HL-60/S4 (cell line): ENCODE measurements around the gene IER3.

ENCODE experiments used
- in situ Hi-C: fragments of 300-500 bp; cut with MboI; formaldehyde crosslinking; loops from 2 replicates; pipeline ENCODE4 v1.14.3; 2022; ENCODE audit warnings: low sequenced_read_pairs

IER3 gene

DNA sequence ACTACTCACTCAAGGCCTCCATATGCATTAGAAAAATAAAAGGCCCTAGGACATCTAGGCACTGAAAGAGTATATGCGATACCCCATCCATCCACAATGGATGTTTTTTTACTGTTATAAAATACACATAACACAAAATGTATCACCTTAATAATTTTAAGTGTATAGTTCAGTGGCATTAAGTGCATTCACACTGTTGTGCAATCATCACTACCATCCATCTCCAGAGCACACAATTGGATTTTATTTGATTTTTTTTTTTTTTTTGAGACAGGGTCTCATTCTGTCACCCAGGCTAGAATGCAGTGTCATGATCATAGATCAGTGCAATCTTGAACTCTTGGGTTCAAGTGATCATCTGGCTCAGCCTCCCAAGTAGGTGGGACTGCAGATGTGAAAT lies 30.1 kb downstream of the IER3 start:
- in situ Hi-C loops: no loop called here

DNA sequence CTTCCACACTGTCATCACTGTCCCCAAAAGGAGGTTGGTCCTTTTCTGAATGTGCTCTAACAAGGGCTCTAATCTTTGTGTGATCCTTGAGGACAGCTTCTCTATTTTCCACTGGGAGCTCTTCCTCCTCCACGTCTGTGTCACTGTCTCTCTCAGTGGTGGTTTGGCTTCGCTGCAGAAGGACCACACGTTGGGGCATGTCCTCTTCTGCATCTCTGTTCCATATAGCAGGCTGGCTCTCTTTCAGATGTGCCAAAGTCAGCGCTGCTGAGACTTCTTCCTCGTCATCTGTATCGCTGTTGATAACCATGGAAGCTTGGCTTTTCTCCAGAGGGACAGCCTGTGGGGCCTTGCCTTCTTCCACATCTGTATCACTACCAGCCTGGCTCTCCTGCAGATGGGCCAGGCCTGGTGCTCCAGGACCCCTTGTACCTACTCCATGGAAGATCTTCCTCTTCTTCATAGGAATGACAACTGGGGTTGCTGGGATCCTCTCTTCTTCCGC lies 31.9 kb downstream of the IER3 start:
- in situ Hi-C loops: no loop called here

DNA sequence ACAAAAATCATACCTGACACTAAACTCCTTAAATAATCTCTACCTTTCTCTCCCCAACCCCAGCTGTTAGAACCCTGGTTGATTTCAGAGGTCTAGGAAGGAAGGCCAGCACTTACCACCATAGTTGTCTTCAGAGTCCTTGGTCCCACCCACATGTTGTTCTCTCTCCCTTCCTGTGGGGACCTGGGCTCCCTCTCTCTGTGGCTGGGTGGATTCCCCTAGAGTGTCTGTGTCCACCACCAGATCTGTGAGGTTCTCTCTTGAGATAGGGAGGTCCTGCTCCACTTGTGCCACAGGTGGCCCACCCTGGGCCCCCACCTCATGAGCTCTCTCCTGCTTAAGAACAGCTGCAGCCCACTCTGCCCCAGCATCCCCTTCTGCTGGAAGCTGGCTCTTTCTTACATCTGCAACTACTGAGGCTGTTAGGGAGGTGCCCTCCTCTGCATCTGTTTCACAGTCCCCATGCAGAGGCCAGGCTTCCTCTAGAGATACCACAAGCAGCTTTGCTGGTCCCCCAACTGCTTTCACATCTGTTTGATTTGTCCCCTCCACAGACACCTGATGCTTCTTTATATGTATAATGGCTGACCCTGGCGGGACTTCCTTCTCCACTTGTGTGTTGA lies 32.5 kb downstream of the IER3 start:
- in situ Hi-C loops: no loop called here

DNA sequence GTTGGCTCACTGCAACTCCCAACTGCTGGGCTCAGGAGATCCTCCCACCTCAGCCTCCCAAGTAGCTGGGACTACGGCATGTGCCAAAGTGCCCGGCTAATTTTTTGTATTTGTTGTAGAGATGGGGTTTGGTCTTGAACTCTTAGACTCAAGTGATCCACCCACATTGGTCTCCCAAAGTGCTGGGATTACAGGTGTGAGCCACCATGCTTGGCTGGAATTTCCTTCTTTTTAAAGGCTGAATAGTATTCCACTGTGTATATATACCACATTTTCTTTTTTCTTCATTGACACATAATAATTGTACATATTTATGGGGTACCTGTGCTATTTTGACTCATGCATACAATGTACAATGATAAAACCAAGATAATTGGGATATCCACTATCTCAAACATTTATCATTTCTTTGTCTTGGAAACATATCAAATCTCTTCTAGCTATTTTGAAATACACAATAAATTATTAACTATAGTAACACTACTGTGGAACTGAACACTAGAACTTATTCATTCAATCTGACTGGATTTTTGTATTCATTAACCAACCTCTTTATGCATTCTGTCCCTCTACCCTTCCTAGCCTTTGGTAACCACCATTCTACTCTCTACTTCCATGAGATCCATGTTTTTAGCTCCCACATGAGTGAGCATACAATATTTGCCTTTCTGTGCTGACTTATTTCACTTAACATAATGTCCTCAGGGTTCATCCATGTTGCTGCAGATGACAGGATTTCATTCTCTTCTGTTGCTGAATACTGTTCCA lies 35.1 kb downstream of the IER3 start:
- in situ Hi-C loops: no loop called here

DNA sequence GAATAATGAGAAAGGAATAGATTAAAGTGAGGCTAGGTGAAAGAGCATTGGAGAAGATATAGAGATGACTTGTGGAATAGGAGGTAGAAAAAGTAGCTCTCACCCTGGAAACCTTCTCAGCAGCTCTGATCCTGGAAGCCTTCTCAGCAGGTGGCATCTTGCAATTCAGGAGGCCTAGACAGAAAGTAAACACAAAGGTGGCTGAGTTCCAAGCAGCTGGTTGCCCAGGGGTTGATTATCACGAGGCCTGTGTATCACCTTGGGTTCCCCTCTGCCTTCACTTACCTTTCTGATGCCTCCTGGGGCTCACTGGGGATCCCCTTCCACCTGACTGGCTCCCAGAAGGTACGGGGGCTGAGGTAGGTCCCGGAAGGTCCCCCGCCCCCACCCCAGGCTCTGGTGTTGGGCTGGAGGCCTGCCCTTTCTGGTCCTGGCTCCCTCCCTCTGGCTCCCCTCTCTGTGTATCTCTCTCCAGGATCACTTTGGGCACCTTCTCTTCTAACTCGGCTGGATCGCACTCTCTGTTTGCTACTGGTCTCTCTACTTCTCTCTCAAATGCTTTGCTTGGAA lies 37.0 kb downstream of the IER3 start:
- in situ Hi-C loops: no loop called here

DNA sequence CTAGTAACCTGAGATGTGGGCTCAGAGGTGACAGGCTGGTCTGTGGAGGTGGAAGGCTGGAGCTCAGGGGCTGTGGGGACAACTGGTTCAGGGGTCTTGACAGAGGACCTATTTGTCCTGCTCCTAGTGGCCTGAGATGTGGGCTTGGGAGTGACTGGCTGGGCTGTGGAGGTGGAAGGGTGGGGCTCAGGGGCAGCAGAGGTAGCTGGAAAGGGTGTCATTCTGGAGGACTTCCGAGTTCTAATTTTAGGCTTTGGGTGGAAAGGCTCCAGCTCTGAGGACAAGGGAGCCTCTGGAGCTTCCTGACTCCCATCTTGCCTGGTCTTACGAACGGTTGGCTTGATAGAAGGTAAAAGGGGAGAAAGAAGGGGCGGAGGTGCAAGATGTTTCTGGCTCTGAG lies 38.7 kb downstream of the IER3 start:
- in situ Hi-C loops: no loop called here

DNA sequence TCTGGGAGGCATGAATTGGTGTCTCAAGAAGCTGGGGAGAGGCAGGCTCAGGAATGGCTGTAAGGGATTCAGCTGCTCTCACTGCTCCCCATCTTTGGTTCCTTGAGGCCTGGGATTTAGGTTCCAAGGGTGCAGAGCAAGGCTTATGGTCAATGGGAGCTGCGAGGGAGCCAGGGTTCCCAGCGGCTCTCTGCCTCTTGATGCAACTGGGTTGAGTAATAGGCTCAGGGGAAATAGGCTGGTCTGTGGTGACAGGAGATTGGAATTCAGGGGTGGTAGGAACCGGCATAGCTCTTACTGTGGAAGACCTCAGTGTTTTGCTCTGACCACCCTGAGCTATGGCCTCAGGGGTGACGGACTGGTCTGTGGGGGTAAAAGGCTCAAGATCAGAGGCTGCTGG lies 40.5 kb downstream of the IER3 start:
- in situ Hi-C loops: no loop called here

DNA sequence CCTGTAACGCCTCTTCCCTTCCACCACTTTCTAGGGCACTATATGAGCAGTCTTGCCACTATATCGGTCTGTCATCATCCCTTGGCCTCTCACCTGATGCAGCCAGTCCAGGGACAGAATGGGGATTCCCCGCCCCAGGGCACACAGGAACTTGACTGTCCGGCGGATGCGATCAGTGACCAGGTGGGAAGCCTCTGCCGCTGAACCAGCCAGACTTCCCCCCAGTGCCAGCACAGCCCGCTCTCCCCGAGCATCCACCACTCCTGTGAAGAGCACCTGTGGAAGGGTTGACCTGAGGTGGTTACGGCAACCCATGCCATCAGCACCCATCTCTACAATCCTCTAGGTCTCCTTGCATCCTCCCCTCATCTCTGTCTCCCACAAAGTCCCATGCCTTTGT lies 41.3 kb downstream of the IER3 start:
- in situ Hi-C loops: no loop called here

DNA sequence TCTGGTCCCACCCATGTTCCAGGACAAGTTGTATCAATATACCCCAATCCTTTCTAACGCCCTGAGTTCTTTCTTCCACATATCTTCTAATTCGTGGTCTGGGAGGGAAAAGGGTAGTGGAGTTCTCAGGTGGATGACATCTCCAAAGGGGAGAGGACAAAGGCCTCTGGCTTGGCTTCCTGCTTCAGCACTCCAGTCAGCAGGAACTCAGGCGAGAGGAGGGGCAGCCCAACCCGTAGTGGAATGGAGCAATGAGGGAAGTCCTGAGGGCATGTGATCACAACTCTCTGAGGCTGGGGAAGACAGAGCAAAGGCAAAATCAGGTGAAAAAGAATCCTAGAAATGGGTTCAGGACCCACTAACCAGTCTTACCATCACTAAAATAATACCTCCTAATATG lies 44.0 kb downstream of the IER3 start:
- in situ Hi-C loops: no loop called here

DNA sequence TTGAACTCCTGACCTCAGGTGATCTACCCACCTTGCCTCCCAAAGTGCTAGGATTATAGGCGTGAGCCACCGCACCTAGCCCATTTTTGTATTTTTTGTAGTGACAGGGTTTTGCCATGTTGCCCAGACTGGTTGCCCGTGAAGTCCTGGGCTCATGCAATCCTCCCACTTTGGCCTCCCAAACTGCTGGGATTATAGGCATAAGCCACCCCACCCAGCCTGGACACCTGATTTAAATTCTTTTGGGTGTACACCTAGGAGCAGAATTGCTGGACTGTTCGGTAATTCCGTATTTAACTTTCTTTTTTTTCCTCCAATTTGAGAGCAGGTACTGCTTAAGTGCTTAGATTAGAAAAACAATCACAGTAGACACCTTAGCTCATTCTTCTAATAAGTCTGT lies 47.9 kb downstream of the IER3 start:
- in situ Hi-C loops: no loop called here
